Coronary artery (tissue), 2 donors: ENCODE results near the gene NATD1.
A peak's percentile ranks its signal among the peaks of the same experiment; 100 is the strongest.

Experiments
- DNase-seq: peaks from one replicate; pipeline ENCODE4 v3.0.0-alpha.2; 2017; ENCODE audit warnings: low spot score
- H3K27ac ChIP-seq, 2 donors: fragments of 200-600 bp; sonication (generic); one replicate each; pipeline ENCODE4 v1.5.1; 2016 to 2019
- H3K4me3 ChIP-seq: fragments of 200-600 bp; sonication (generic); 2 replicates; pipeline ENCODE4 v1.5.1; 2016; ENCODE audit warnings: mild to moderate bottlenecking, moderate library complexity
- TF ChIP-seq, protein P1 (sequence below): fragments of 200-600 bp; sonication (generic); IDR thresholded peaks from one replicate; pipeline ENCODE4 v1.5.1; 2019; ENCODE audit warnings: antibody characterized with exemption

NATD1 gene

DNA sequence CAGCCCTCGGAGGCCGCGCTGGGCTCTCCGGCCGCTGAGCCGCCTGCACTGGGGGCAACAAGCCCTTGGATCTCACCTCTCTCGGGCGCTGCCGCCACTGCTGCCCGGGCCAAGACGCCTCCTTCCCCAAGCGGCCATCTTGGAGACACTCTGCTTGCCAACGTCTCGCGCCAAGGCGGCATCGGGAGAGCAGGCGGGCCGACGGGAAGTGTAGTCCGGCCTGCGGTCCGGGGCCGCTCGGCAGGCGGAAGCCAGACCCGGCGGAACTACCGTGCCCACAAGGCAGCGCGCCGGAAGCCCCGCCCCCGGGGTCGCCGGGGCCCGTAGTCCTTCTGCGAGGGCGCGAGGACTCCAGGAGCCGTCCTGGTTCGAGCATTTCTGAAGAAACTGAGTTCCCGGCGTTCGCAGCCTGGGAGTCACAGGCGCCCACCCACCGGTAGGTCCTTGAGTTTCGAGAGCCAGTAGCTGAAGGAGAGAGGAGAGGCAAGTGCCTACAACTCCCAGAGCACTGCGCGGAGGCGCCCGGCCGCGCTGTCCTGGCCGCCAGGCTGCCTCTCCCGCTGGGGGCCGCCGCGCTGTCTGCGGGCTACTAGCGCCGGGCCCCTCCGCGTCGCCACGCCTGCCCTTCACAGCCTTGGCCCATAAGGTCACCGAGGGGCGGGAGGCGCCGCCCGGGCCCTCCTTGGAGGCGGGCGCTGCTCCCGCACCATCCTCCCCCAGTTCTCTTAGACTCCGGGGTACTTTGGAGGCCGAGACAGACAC is 39.0 kb downstream of the NATD1 start, which contains the start of gene TMEM11:
TSS of gene TMEM11 (minus strand) at position 147 of the 762 bp plus-strand sequence. CDS start at position 138, 9 bp downstream.
- Histone ChIP-seq H3K27ac (peak within 1 kb of the TSS; percentile 89 to 95), H3K4me3 (peak within 1 kb of the TSS; percentile 93)
- DNase-seq: peak; percentile 97
- TF ChIP-seq, protein P1, sequence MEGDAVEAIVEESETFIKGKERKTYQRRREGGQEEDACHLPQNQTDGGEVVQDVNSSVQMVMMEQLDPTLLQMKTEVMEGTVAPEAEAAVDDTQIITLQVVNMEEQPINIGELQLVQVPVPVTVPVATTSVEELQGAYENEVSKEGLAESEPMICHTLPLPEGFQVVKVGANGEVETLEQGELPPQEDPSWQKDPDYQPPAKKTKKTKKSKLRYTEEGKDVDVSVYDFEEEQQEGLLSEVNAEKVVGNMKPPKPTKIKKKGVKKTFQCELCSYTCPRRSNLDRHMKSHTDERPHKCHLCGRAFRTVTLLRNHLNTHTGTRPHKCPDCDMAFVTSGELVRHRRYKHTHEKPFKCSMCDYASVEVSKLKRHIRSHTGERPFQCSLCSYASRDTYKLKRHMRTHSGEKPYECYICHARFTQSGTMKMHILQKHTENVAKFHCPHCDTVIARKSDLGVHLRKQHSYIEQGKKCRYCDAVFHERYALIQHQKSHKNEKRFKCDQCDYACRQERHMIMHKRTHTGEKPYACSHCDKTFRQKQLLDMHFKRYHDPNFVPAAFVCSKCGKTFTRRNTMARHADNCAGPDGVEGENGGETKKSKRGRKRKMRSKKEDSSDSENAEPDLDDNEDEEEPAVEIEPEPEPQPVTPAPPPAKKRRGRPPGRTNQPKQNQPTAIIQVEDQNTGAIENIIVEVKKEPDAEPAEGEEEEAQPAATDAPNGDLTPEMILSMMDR: no peak

DNA sequence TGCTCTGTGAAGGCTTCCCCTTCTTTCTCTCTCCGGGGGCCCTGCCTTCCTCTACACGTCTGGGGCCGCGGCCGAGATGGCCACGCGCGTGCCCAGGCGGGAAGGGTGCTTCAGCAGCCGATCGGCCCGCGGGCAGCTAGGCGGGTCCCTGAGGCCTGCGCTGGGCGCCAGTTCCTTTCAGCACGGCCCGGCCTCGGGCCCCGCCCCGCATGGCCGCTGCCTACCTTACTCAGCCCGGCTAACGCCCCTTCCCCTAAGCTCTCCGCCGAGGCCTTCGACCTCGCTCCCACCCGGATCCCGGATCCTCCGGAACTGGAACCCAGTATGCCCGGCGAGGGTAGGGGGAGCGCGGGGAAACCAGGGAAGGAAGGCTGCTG is 39.6 kb downstream of the NATD1 start:
- TF ChIP-seq, protein P1: no peak
- H3K4me3 ChIP-seq: peak overlapping the region; percentile 93
- peak overlapping the region; percentile 89 to 95 for H3K27ac ChIP-seq
- peak; percentile 76 for DNase-seq

DNA sequence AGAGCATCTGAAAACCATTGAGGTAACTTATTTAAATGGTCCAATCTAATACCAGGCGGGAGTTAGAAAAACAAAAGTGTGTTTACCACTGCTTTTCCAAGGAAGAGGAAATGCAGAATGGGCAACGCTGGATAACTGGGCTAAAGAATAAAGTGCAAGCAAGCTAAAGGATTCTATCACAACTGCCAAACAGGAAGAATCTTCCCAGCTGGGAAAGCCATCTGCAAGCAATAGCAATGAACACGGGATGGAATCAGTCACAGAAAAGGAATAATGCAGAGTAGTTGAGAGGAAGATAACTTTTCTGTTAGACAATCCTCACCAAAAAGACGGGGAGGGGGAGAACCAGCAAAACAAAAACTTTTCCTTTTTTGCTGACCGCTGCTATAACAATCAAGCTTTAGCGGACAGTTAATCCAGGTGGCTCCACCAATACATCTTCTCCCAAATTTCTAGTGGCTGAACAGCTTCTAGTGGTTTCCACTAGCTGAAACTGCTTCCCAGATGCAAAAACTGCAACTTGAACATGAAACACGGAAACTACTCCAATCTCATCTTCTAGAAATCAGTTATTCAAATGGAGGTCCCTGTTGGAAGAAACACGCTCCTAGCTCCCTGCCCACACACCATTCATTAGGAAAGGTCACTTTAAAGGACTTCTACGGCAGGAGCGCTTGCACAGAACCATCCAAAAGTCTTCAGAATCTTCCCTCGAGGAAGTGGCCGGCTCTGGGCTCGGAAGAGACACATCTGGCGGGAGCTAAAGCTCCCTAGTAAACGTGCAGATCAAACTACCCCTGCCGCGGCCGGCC is 40.2 kb downstream of the NATD1 start:
- TF ChIP-seq, protein P1: no peak
- peak overlapping the region; percentile 93 for H3K4me3 ChIP-seq
- peak overlapping the region; percentile 89 to 95 for H3K27ac ChIP-seq
- DNase-seq: no peak

DNA sequence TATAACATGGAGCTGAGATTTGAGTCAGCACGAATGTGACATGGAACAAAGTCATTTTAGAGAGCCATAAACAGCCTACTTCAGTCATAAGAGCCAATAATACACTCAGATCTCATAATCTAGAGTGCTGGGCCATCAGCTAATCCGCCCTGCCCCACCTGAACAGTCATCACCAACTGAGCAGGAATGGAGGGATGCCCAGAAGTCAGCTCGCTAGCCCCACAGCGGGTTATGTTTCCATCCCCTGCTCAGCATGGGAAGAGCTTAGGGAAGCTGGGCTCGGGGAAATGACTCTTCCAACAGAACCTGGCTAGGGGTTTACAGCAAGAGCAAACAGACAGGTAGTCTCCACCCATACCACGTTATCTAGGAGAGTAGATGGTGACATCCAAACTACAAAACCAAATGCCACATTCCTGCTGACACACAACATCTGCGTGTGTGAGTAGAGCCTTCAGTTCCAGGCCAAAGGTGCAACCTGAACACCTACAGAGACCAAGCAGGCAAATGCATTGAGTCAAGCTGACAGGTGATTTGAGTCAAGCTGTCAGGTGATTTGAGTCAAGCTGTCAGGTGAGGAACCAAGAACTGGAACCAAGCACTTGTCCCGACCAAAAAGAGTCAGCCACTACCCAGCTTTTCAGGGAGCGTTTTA is 41.3 kb downstream of the NATD1 start:
- H3K4me3 ChIP-seq: peak overlapping the region; percentile 93
- TF ChIP-seq, protein P1: no peak
- no peak for DNase-seq
- H3K27ac ChIP-seq: no peak overlapping the region

DNA sequence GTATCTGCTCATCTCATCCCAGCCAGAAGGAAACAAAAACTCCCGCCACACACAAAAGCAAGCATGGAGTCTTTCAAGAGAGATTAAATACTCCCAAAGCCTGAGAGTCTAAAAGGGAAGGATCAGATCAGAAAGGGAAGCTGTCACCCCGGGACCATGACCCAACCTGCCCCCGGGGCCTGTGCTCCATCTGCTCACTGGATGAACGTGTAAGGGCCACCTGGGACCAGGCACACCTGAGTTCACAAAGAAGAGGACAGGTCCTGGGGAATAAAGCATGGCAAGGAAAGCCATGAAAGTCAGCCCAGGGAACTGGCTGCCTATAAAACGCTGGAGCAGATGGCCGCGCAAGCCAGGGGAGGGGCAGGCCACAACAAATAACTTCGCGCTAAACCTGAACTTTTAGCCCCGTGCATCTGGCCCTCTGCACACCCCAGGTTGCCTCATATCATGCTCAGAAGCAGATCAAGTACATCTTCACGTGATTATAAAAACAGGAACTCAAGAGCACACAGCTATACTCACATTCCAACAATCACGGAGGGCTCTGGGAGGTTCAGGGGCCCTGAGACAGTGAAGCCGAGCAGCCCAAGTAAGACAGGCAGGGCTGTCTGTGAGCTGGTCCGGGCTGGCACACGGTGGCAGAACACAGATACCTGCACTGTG is 42.7 kb downstream of the NATD1 start:
- TF ChIP-seq, protein P1: no peak
- no peak overlapping the region for H3K27ac ChIP-seq
- no peak overlapping the region for H3K4me3 ChIP-seq
- DNase-seq: no peak

DNA sequence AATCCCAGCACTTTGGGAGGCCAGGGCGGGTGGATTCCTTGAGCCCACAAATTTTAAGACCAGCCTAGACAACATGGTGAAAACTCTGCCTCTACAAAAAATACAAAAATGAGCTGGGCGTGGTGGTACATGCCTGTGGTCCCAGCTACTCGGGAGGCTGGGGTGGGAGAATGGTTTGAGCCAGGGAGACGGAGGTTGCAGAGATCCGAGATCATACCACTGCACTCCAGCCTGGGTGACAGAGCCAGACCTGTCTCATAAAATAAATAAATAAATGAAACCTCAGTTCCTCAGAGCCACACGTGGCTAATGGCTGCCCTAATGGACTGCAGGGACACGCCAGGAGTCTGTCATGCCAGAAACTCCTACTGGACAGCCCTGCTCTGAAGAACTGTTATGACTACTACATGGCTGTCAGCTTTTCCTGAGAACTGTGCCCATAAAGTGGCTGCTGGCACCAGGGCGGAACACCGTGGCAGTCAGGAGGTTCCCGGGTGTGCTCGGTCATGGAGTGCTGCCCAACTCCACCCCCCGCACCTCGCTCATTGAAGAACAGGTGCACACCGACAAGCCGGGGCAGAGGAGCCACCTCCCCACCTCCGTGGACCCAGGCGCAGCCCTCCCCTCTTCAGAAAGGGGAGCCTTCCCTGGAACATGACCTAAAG is 43.6 kb downstream of the NATD1 start:
- no peak overlapping the region for H3K4me3 ChIP-seq
- no peak overlapping the region for H3K27ac ChIP-seq
- no peak for DNase-seq
- TF ChIP-seq, protein P1: no peak
